BJ (cell line): ENCODE measurements around the gene NGF. TPM values are rescaled to one million over a fixed set of nuclear protein-coding genes. Genes with fewer than 3 reads are reported as not detected.
A peak's percentile ranks its signal among the peaks of the same experiment; 100 is the strongest.

Experiments used
- CTCF ChIA-PET: fragments of 350-600 bp; formaldehyde crosslinking; extraction: SDS; loops from one replicate; lab custom pipeline; 2021; ENCODE audit warnings: antibody characterized with exemption, inconsistent platforms; lab: Yijun Ruan, JAX
- POLR2A ChIA-PET: fragments of 300-600 bp; sonication (Branson Sonifier 250); formaldehyde crosslinking; extraction: SDS; loops from one replicate; lab custom pipeline; 2021; ENCODE audit warnings: antibody characterized with exemption; lab: Charles Lee
- DNase-seq: peaks from one replicate; pipeline ENCODE4 v3.0.0-alpha.2; 2011; ENCODE audit warnings: low read depth
- H3K27me3 ChIP-seq: 2 replicates; pipeline ENCODE4 v1.6.0; 2011; ENCODE audit warnings: low read length; ENCODE audit not compliant: control insufficient read depth, insufficient read depth
- H3K36me3 ChIP-seq: 2 replicates; pipeline ENCODE4 v1.5.1; 2011; ENCODE audit warnings: low read length; ENCODE audit not compliant: control insufficient read depth, insufficient read depth
- H3K4me3 ChIP-seq: 2 replicates; pipeline ENCODE4 v1.5.1; 2011; ENCODE audit warnings: low read depth, mild to moderate bottlenecking, control low read depth, low read length
- CTCF ChIP-seq: IDR thresholded peaks from 2 replicates; pipeline ENCODE4 v1.5.1; 2011; ENCODE audit warnings: low read depth, mild to moderate bottlenecking, control low read depth, inconsistent platforms, low read length, moderate library complexity; ENCODE audit not compliant: insufficient read depth
- polyA plus RNA-seq: library from polyadenylated mRNA; depleted of rRNA; stranded (reverse); fragments of >200 nt; gene quantifications from 2 replicates; pipeline ENCODE4 v1.2.3, GENCODE V29; 2011

Gene NGF
- polyA plus RNA-seq, 1 experiment, result 49.6 TPM

GRCh38 chr1:115303364-115303763 lies 34.7 kb downstream of the NGF start:
- H3K36me3 ChIP-seq, result no peaks in the 10 kb centered on the region; the same call in 1 of the 2 replicates
- DNase-seq, result no peak
- ChIA-PET POLR2A (no interaction called here), CTCF (interaction anchor here (1.2 kb wide), 1 partner anchor 166 kb away, joined by 4 read pairs; no protein-coding TSS in a partner anchor)
- no peak overlapping the region for H3K4me3 ChIP-seq
- no peak for TF ChIP-seq CTCF
- no peaks in the 10 kb centered on the region for H3K27me3 ChIP-seq

- ChIA-PET CTCF (interaction anchor here (1.0 to 3.9 kb wide), 7 partner anchors 10 to 167 kb away, joined by 3 to 24 read pairs (median 4); no protein-coding TSS in a partner anchor), POLR2A (interaction anchor here (0.7 to 0.8 kb wide), 2 partner anchors 71 to 160 kb away, joined by 3 to 4 read pairs; no protein-coding TSS in a partner anchor)
- Histone ChIP-seq H3K27me3 (no peaks in the 10 kb centered on the region), H3K36me3 (no peaks in the 10 kb centered on the region; the same call in 1 of the 2 replicates), H3K4me3 (no peak overlapping the region)
- DNase-seq, result peak; percentile 91
- TF ChIP-seq CTCF, result no peak
Measured at GRCh38 chr1:115302390-115302961, 35.6 kb downstream of the NGF start.

- ChIA-PET POLR2A (no interaction called here), CTCF (interaction anchor here (1.0 to 3.9 kb wide), 8 partner anchors 11 to 168 kb away, joined by 3 to 24 read pairs (median 4); no protein-coding TSS in a partner anchor)
- no peak for DNase-seq
Measured at GRCh38 chr1:115301438-115302020, 36.5 kb downstream of the NGF start.

GRCh38 chr1:115300087-115300876 lies 37.8 kb downstream of the NGF start:
- H3K27me3 ChIP-seq, result no peaks in the 10 kb centered on the region
- TF ChIP-seq CTCF, result no peak
- CTCF ChIA-PET, result interaction anchor here (0.7 to 3.9 kb wide), 9 partner anchors 11 to 247 kb away, joined by 3 to 24 read pairs (median 4); no protein-coding TSS in a partner anchor
- POLR2A ChIA-PET, result no interaction called here
- no peaks in the 10 kb centered on the region for H3K36me3 ChIP-seq
- H3K4me3 ChIP-seq, result no peak overlapping the region
- no peak for DNase-seq

More at GRCh38 chr1:115301438-115302020, 36.5 kb downstream of the NGF start:
- no peaks in the 10 kb centered on the region; the same call in 1 of the 2 replicates for H3K36me3 ChIP-seq
- no peaks in the 10 kb centered on the region for H3K27me3 ChIP-seq
- no peak overlapping the region for H3K4me3 ChIP-seq
- TF ChIP-seq CTCF, result no peak

GRCh38 chr1:115299266-115299665 lies 38.8 kb downstream of the NGF start:
- DNase-seq, result no peak
- Histone ChIP-seq H3K36me3 (no peaks in the 10 kb centered on the region), H3K27me3 (no peaks in the 10 kb centered on the region), H3K4me3 (no peak overlapping the region)
- no peak for TF ChIP-seq CTCF
- ChIA-PET POLR2A (no interaction called here), CTCF (interaction anchor here (2.1 to 3.9 kb wide), 3 partner anchors 10 to 170 kb away, joined by 6 to 24 read pairs (median 6); no protein-coding TSS in a partner anchor)
